ENCODE measurements around the gene CEACAM19. TPM values are rescaled to one million over a fixed set of nuclear protein-coding genes. Genes with fewer than 3 reads are reported as not detected.
A peak's percentile ranks its signal among the peaks of the same experiment; 100 is the strongest.

The CEACAM19 gene, protein sequence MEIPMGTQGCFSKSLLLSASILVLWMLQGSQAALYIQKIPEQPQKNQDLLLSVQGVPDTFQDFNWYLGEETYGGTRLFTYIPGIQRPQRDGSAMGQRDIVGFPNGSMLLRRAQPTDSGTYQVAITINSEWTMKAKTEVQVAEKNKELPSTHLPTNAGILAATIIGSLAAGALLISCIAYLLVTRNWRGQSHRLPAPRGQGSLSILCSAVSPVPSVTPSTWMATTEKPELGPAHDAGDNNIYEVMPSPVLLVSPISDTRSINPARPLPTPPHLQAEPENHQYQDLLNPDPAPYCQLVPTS
- total RNA-seq (2021), result 4.8 and 8.0 TPM in 2 replicates
- percentile 39 among the genes with signal in this experiment for Bru-seq, nascent RNA
- percentile 47 among the genes with signal in this experiment for BruChase-seq, experiment 1, labeled RNA remaining after a 2-hour chase
- BruChase-seq, experiment 2, labeled RNA remaining after a 6-hour chase, result percentile 63 among the genes with signal in this experiment
- long read RNA-seq, partial matches to known transcripts, result 2 of 6 reads
- long read RNA-seq, other reads (novel, unspliced or antisense), result 1 of 6 reads

DNA sequence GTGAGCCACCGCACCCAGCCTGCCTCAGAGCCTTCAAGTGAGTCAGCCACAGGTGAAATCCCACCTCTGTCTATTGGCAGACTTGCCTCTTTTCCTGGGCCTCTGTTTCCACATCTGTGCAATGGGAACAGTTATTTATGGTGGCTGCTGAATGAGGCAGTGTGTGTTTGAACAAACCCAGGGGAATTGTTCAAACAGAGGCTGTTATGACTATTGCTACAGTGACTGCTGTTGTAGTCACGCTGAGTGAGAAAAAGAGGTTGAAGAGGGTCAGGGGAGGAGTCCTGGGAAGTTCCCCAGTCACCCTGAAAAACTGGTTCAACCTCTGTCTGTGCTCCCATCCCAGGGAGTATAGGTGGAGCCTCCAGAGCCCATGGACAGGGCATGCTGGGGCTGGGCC is at the start of gene CEACAM19:
CEACAM19 (plus strand) TSS at position 83 of the 400 bp plus-strand sequence. CDS start 450 bp downstream, outside the sequence.
- peak; percentile 52 to 91 for DNase-seq
- CTCF ChIA-PET, result no interaction called here
- Histone ChIP-seq H3K4me2 (peak within 1 kb of the TSS; percentile 53), H3F3A (ENCODE audit: insufficient read depth, low read depth) (peaks cover 59% of the 10 kb centered on the region), H3K9me3 (ENCODE audit: insufficient read depth, low read depth) (no peaks in the 10 kb centered on the region), H3K4me3 (no peak within 1 kb of the TSS), H3K27me3 (ENCODE audit: insufficient read depth, low read depth) (no peaks in the 10 kb centered on the region), H3K79me2 (ENCODE audit: low read depth) (no peaks in the 10 kb centered on the region), H3K9me2 (ENCODE audit: insufficient read depth) (no peaks in the 10 kb centered on the region), H3K4me1 (replicated peaks; ENCODE audit: insufficient read depth) (peaks cover 32% of the 10 kb centered on the region), H2AFZ (no peak within 1 kb of the TSS), H4K20me1 (ENCODE audit: insufficient read depth) (no peaks in the 10 kb centered on the region), H3K36me3 (ENCODE audit: low read depth) (no peaks in the 10 kb centered on the region), H3K27ac (peak within 1 kb of the TSS; percentile 57)
- POLR2A ChIA-PET (ENCODE audit: unreplicated experiment), result no interaction called here
- intact Hi-C loops (cut with micrococcal nuclease; ENCODE audit: unreplicated experiment), result no loop called here
- TF ChIP-seq, protein P1, sequence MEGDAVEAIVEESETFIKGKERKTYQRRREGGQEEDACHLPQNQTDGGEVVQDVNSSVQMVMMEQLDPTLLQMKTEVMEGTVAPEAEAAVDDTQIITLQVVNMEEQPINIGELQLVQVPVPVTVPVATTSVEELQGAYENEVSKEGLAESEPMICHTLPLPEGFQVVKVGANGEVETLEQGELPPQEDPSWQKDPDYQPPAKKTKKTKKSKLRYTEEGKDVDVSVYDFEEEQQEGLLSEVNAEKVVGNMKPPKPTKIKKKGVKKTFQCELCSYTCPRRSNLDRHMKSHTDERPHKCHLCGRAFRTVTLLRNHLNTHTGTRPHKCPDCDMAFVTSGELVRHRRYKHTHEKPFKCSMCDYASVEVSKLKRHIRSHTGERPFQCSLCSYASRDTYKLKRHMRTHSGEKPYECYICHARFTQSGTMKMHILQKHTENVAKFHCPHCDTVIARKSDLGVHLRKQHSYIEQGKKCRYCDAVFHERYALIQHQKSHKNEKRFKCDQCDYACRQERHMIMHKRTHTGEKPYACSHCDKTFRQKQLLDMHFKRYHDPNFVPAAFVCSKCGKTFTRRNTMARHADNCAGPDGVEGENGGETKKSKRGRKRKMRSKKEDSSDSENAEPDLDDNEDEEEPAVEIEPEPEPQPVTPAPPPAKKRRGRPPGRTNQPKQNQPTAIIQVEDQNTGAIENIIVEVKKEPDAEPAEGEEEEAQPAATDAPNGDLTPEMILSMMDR (conservative IDR thresholded peaks at IDR 0.05), result no peak
- TF ChIP-seq EZH2 (IDR thresholded peaks at IDR 0.05; ENCODE audit: low read depth), result no peak
- BruUV-seq (replicated peaks), result no TSS peak

DNA sequence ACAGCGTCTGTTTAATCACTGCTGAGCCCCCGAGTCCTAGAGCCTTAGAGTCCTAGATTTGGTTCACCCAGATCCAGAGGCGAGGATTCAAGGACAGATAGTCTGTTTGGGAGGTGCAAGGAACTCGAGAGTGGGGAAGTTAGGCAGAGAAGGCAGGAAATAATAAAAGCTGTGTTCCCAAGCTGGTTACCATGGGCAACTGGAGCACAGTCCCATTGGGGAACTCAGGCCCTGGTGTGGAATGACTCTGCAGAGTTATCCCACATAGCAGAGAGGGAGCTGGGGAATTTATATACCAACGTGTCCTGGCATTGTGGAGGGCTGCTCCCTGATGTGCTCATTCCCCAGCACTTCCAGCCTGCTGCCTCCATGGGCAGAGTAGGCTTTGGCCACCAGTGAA is 48.2 kb upstream of the CEACAM19 start:
- H4K20me1 ChIP-seq (ENCODE audit: insufficient read depth), result no peaks in the 10 kb centered on the region
- intact Hi-C loops (cut with micrococcal nuclease; ENCODE audit: unreplicated experiment), result no loop called here
- H3F3A ChIP-seq (ENCODE audit: insufficient read depth, low read depth), result peaks cover 39% of the 10 kb centered on the region
- H3K36me3 ChIP-seq (ENCODE audit: low read depth), result peaks cover 8% of the 10 kb centered on the region; the same call in 1 of the 2 replicates
- no peak overlapping the region for H3K27ac ChIP-seq
- H3K9me3 ChIP-seq (ENCODE audit: insufficient read depth, low read depth), result no peaks in the 10 kb centered on the region; the same call in 1 of the 2 replicates
- H3K79me2 ChIP-seq (ENCODE audit: low read depth), result no peaks in the 10 kb centered on the region
- ChIA-PET POLR2A (ENCODE audit: unreplicated experiment) (no interaction called here), CTCF (no interaction called here)
- DNase-seq, result no peak
- H3K4me3 ChIP-seq, result no peak overlapping the region
- H3K4me1 ChIP-seq (replicated peaks; ENCODE audit: insufficient read depth), result peaks cover 31% of the 10 kb centered on the region
- no peak overlapping the region for H3K4me2 ChIP-seq
- H3K9me2 ChIP-seq (ENCODE audit: insufficient read depth), result no peaks in the 10 kb centered on the region
- no peak overlapping the region for H2AFZ ChIP-seq
- TF ChIP-seq EZH2 (IDR thresholded peaks at IDR 0.05; ENCODE audit: low read depth), result no peak
- TF ChIP-seq, protein P1 (conservative IDR thresholded peaks at IDR 0.05), result no peak
- no TSS peak for BruUV-seq (replicated peaks)
- no peaks in the 10 kb centered on the region for H3K27me3 ChIP-seq (ENCODE audit: insufficient read depth, low read depth)

DNA sequence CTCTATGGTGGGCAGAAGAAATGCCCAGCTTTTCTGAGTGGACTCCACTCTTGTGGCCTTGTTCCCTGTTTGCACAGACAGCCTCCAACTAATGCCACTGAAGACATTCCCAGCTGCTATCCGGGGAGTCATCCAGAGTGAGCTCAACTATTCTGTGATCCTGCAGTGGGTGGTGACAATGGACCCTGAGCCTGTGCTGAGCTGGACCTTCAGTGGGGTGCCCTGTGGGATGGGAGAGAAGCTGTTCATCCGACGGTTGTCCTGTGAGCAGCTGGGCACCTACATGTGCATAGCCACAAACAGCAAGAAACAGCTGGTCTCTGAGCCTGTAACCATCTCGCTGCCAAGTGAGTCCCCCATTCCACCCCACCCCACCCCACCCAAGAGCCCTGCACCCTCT is 47.7 kb upstream of the CEACAM19 start:
- CTCF ChIA-PET, result no interaction called here
- intact Hi-C loops (cut with micrococcal nuclease; ENCODE audit: unreplicated experiment), result no loop called here
- no peak overlapping the region for H3K4me2 ChIP-seq
- H2AFZ ChIP-seq, result no peak overlapping the region
- H3K27me3 ChIP-seq (ENCODE audit: insufficient read depth, low read depth), result no peaks in the 10 kb centered on the region
- H3K4me3 ChIP-seq, result no peak overlapping the region
- H3K27ac ChIP-seq, result no peak overlapping the region
- peaks cover 42% of the 10 kb centered on the region for H3F3A ChIP-seq (ENCODE audit: insufficient read depth, low read depth)
- no peaks in the 10 kb centered on the region for H4K20me1 ChIP-seq (ENCODE audit: insufficient read depth)
- no peaks in the 10 kb centered on the region; the same call in 1 of the 2 replicates for H3K9me3 ChIP-seq (ENCODE audit: insufficient read depth, low read depth)
- no peak for DNase-seq
- BruUV-seq (replicated peaks), result no TSS peak
- POLR2A ChIA-PET (ENCODE audit: unreplicated experiment), result no interaction called here
- no peak for TF ChIP-seq EZH2 (IDR thresholded peaks at IDR 0.05; ENCODE audit: low read depth)
- TF ChIP-seq, protein P1 (conservative IDR thresholded peaks at IDR 0.05), result no peak
- no peaks in the 10 kb centered on the region for H3K9me2 ChIP-seq (ENCODE audit: insufficient read depth)
- peaks cover 31% of the 10 kb centered on the region for H3K4me1 ChIP-seq (replicated peaks; ENCODE audit: insufficient read depth)
- no peaks in the 10 kb centered on the region for H3K79me2 ChIP-seq (ENCODE audit: low read depth)
- H3K36me3 ChIP-seq (ENCODE audit: low read depth), result peaks cover 8% of the 10 kb centered on the region; the same call in 1 of the 2 replicates
